ENCODE measurements around the gene USP35. TPM values are rescaled to one million over a fixed set of nuclear protein-coding genes. Genes with fewer than 3 reads are reported as not detected.
A peak's percentile ranks its signal among the peaks of the same experiment; 100 is the strongest.

USP35 gene
- total RNA-seq, 1 experiment from 2014 or later, result 10.6 TPM

GRCh38 chr11:78192911-78193351 is 4.2 kb downstream of the USP35 start:
- no peak for TF ChIP-seq ZNF138 (CRISPR knock-in tag; conservative IDR thresholded peaks at IDR 0.05)
- Mint-ChIP-seq H3K4me1 (peaks cover 9% of the 10 kb centered on the region), H3K4me3 (no peak overlapping the region), H3K9me3 (no peaks in the 10 kb centered on the region), H3K27ac (peak overlapping the region; percentile 57; the same call in 1 of the 2 replicates), H3K27me3 (ENCODE audit: low read depth) (no peaks in the 10 kb centered on the region; the same call in 1 of the 2 replicates), H3K36me3 (no peaks in the 10 kb centered on the region)
- ChIA-PET CTCF (no interaction called here), POLR2A (no interaction called here)
- ATAC-seq (no peak), DNase-seq (ENCODE audit: low spot score) (no peak)

- no peaks in the 10 kb centered on the region for H3K9me3 Mint-ChIP-seq
- no peaks in the 10 kb centered on the region; the same call in 1 of the 2 replicates for H3K27me3 Mint-ChIP-seq (ENCODE audit: low read depth)
Observed at GRCh38 chr11:78193806-78194205, 5.1 kb downstream of the USP35 start.

More at GRCh38 chr11:78193806-78194205, 5.1 kb downstream of the USP35 start:
- TF ChIP-seq TEAD1 (CRISPR knock-in tag; IDR thresholded peaks at IDR 0.05) (no peak), FOXK1 (CRISPR knock-in tag; IDR thresholded peaks at IDR 0.05) (no peak), NR2C2 (CRISPR knock-in tag; IDR thresholded peaks at IDR 0.05) (no peak), ZSCAN18 (CRISPR knock-in tag; IDR thresholded peaks at IDR 0.05) (no peak), E2F4 (CRISPR knock-in tag; IDR thresholded peaks at IDR 0.05; ENCODE audit: borderline replicate concordance, low read depth) (no peak), HMGA2 (CRISPR knock-in tag; IDR thresholded peaks at IDR 0.05) (no peak), ZNF425 (CRISPR knock-in tag; conservative IDR thresholded peaks at IDR 0.05) (no peak), ETV6 (CRISPR knock-in tag; IDR thresholded peaks at IDR 0.05) (no peak), ELF4 (CRISPR knock-in tag; IDR thresholded peaks at IDR 0.05; ENCODE audit: low read depth) (no peak), NR1H2 (CRISPR knock-in tag; IDR thresholded peaks at IDR 0.05) (no peak), SMAD3 (CRISPR knock-in tag; IDR thresholded peaks at IDR 0.05; ENCODE audit: borderline replicate concordance) (no peak), ZNF138 (CRISPR knock-in tag; conservative IDR thresholded peaks at IDR 0.05) (no peak), PRDM15 (CRISPR knock-in tag; IDR thresholded peaks at IDR 0.05) (no peak), IRF2 (CRISPR knock-in tag; IDR thresholded peaks at IDR 0.05; ENCODE audit: borderline replicate concordance, low read depth) (no peak)
- TF ChIP-seq, protein P1, sequence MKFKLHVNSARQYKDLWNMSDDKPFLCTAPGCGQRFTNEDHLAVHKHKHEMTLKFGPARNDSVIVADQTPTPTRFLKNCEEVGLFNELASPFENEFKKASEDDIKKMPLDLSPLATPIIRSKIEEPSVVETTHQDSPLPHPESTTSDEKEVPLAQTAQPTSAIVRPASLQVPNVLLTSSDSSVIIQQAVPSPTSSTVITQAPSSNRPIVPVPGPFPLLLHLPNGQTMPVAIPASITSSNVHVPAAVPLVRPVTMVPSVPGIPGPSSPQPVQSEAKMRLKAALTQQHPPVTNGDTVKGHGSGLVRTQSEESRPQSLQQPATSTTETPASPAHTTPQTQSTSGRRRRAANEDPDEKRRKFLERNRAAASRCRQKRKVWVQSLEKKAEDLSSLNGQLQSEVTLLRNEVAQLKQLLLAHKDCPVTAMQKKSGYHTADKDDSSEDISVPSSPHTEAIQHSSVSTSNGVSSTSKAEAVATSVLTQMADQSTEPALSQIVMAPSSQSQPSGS (CRISPR knock-in tag; IDR thresholded peaks at IDR 0.05; ENCODE audit: borderline replicate concordance, low read depth), result no peak
- TF ChIP-seq, protein P2, sequence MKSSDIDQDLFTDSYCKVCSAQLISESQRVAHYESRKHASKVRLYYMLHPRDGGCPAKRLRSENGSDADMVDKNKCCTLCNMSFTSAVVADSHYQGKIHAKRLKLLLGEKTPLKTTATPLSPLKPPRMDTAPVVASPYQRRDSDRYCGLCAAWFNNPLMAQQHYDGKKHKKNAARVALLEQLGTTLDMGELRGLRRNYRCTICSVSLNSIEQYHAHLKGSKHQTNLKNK (CRISPR knock-in tag; IDR thresholded peaks at IDR 0.05), result no peak
- TF ChIP-seq, protein P3, sequence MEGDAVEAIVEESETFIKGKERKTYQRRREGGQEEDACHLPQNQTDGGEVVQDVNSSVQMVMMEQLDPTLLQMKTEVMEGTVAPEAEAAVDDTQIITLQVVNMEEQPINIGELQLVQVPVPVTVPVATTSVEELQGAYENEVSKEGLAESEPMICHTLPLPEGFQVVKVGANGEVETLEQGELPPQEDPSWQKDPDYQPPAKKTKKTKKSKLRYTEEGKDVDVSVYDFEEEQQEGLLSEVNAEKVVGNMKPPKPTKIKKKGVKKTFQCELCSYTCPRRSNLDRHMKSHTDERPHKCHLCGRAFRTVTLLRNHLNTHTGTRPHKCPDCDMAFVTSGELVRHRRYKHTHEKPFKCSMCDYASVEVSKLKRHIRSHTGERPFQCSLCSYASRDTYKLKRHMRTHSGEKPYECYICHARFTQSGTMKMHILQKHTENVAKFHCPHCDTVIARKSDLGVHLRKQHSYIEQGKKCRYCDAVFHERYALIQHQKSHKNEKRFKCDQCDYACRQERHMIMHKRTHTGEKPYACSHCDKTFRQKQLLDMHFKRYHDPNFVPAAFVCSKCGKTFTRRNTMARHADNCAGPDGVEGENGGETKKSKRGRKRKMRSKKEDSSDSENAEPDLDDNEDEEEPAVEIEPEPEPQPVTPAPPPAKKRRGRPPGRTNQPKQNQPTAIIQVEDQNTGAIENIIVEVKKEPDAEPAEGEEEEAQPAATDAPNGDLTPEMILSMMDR (IDR thresholded peaks at IDR 0.05), result no peak
- TF ChIP-seq, protein P4, sequence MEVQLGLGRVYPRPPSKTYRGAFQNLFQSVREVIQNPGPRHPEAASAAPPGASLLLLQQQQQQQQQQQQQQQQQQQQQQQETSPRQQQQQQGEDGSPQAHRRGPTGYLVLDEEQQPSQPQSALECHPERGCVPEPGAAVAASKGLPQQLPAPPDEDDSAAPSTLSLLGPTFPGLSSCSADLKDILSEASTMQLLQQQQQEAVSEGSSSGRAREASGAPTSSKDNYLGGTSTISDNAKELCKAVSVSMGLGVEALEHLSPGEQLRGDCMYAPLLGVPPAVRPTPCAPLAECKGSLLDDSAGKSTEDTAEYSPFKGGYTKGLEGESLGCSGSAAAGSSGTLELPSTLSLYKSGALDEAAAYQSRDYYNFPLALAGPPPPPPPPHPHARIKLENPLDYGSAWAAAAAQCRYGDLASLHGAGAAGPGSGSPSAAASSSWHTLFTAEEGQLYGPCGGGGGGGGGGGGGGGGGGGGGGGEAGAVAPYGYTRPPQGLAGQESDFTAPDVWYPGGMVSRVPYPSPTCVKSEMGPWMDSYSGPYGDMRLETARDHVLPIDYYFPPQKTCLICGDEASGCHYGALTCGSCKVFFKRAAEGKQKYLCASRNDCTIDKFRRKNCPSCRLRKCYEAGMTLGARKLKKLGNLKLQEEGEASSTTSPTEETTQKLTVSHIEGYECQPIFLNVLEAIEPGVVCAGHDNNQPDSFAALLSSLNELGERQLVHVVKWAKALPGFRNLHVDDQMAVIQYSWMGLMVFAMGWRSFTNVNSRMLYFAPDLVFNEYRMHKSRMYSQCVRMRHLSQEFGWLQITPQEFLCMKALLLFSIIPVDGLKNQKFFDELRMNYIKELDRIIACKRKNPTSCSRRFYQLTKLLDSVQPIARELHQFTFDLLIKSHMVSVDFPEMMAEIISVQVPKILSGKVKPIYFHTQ (CRISPR knock-in tag; IDR thresholded peaks at IDR 0.05), result no peak
- Mint-ChIP-seq H3K27ac (no peak overlapping the region), H3K4me3 (no peak overlapping the region), H3K36me3 (no peaks in the 10 kb centered on the region), H3K4me1 (peaks cover 9% of the 10 kb centered on the region)
- ATAC-seq (no peak), DNase-seq (ENCODE audit: low spot score) (no peak)
- ChIA-PET POLR2A (no interaction called here), CTCF (no interaction called here)
